Left lung (tissue), 10 donors: Measurements from ENCODE around the gene COL25A1. TPM values are rescaled to one million over a fixed set of nuclear protein-coding genes. Genes with fewer than 3 reads are reported as not detected.

Experiments
- ATAC-seq: fragments of 200-7000 bp; cut with Tn5 transposase; one replicate; pipeline ENCODE4 v1.9.1; 2020; ENCODE audit warnings: moderate library complexity
- DNase-seq, 4 donors: peaks; one replicate each; pipeline ENCODE4 v3.0.0-alpha.2; 2013 to 2020
- H3K27ac ChIP-seq, 2 donors: fragments of 200-600 bp; sonication (generic) in 1 of 2; one replicate each; pipeline versions ENCODE4 v1.5.0 to v1.8.0; 2020 to 2021
- H3K27me3 ChIP-seq, 2 donors: fragments of 200-600 bp; sonication (generic) in 1 of 2; one replicate each; pipeline versions ENCODE4 v1.5.0 to v1.8.0; 2020 to 2021
- H3K36me3 ChIP-seq, 2 donors: fragments of 200-600 bp; sonication (generic) in 1 of 2; one replicate each; pipeline versions ENCODE4 v1.5.0 to v1.8.0; 2020 to 2021
- H3K4me1 ChIP-seq, 2 donors: fragments of 200-600 bp; one replicate each; pipeline ENCODE4 v1.8.0; 2021
- H3K4me3 ChIP-seq, 2 donors: fragments of 200-600 bp; sonication (generic) in 1 of 2; one replicate each; pipeline versions ENCODE4 v1.5.0 to v1.8.0; 2020 to 2021; ENCODE audit warnings: mild to moderate bottlenecking in 1 of 2
- H3K9me3 ChIP-seq, 2 donors: fragments of 200-600 bp; sonication (generic) in 1 of 2; one replicate each; pipeline versions ENCODE4 v1.5.0 to v1.8.0; 2020 to 2021
- CTCF ChIP-seq, 2 donors: fragments of 200-600 bp; sonication (generic) in 1 of 2; IDR thresholded peaks; one replicate each; pipeline versions ENCODE4 v1.5.0 to v1.8.0; 2021; ENCODE audit warnings: antibody characterized with exemption in 2 of 2
- intact Hi-C, 2 donors: fragments of 100-400 bp; cut with DNase I; formaldehyde crosslinking; loops; one replicate each; pipeline versions ENCODE4 v1.11.2 to v1.14.2; 2022
- polyA plus RNA-seq, 6 donors: library from polyadenylated mRNA; unstranded; fragments of 120-200 nt; gene quantifications; one replicate each; pipeline ENCODE4 v1.2.1, GENCODE V29; 2013; ENCODE audit not compliant: insufficient read length in 6 of 6
- total RNA-seq, 2 donors: library from RNA; stranded (reverse); fragmentation: NEBNext Ultra II Directional; extraction: Animal tissue kit (Norgen Biotek cat#: 25700); gene quantifications; one replicate each; pipeline ENCODE4 v1.2.1, GENCODE V29; 2021
- donor health status: DM: no; HTN: yes; CAD: no.
- donor health status: DM: no; HTN: no; CAD: no.

Gene COL25A1
- total and polyA plus RNA-seq, 8 donors = 0.13 to 1.8 (median 1.4) TPM

GRCh38 chr4:108979759-108980158 is 322.7 kb downstream of the COL25A1 start:
- Histone ChIP-seq H3K4me3 (no peak overlapping the region), H3K4me1 (no peaks in the 10 kb centered on the region), H3K36me3 (no peaks in the 10 kb centered on the region), H3K9me3 (peaks cover 0 to 2% of the 10 kb centered on the region in 2 donors), H3K27ac (no peak overlapping the region), H3K27me3 (no peaks in the 10 kb centered on the region)
- TF ChIP-seq CTCF (IDR thresholded peaks at IDR 0.05) = no peak
- intact Hi-C loops = no loop called here
- DNase-seq (no peak), ATAC-seq (no peak)

- Histone ChIP-seq H3K4me1 (no peaks in the 10 kb centered on the region), H3K36me3 (no peaks in the 10 kb centered on the region), H3K4me3 (no peak overlapping the region), H3K27ac (no peak overlapping the region), H3K9me3 (no peaks in the 10 kb centered on the region), H3K27me3 (no peaks in the 10 kb centered on the region)
- TF ChIP-seq CTCF (IDR thresholded peaks at IDR 0.05) = no peak
- ATAC-seq (no peak), DNase-seq (peak in 1 of 4 donors; percentile 66)
- intact Hi-C loops = no loop called here
These were observed 324.4 kb downstream of the COL25A1 start for GRCh38 chr4:108978066-108978465.

GRCh38 chr4:108972613-108973283 is 329.7 kb downstream of the COL25A1 start:
- ATAC-seq (no peak), DNase-seq (no peak)
- intact Hi-C loops = no loop called here
- no peak for TF ChIP-seq CTCF (IDR thresholded peaks at IDR 0.05)
- Histone ChIP-seq H3K9me3 (no peaks in the 10 kb centered on the region), H3K4me1 (no peaks in the 10 kb centered on the region), H3K27ac (no peak overlapping the region), H3K4me3 (no peak overlapping the region), H3K36me3 (no peaks in the 10 kb centered on the region), H3K27me3 (no peaks in the 10 kb centered on the region)

- no peak for ATAC-seq
- Histone ChIP-seq H3K4me1 (no peaks in the 10 kb centered on the region), H3K9me3 (no peaks in the 10 kb centered on the region), H3K36me3 (no peaks in the 10 kb centered on the region), H3K27me3 (no peaks in the 10 kb centered on the region), H3K4me3 (no peak overlapping the region), H3K27ac (no peak overlapping the region)
- no peak for TF ChIP-seq CTCF (IDR thresholded peaks at IDR 0.05)
- intact Hi-C loops = no loop called here
- no peak for DNase-seq
These were observed 331.0 kb downstream of the COL25A1 start for GRCh38 chr4:108971473-108971872.

- H3K9me3 ChIP-seq = no peaks in the 10 kb centered on the region
These were observed 336.9 kb downstream of the COL25A1 start for GRCh38 chr4:108965472-108966076.

More at GRCh38 chr4:108965472-108966076, 336.9 kb downstream of the COL25A1 start:
- no peak overlapping the region for H3K4me3 ChIP-seq
- no peaks in the 10 kb centered on the region for H3K4me1 ChIP-seq
- DNase-seq = peak in 2 of 4 donors; percentile 48 to 50
- intact Hi-C loops = no loop called here
- H3K27me3 ChIP-seq = no peaks in the 10 kb centered on the region
- TF ChIP-seq CTCF (IDR thresholded peaks at IDR 0.05) = no peak
- H3K36me3 ChIP-seq = no peaks in the 10 kb centered on the region
- H3K27ac ChIP-seq = no peak overlapping the region
- no peak for ATAC-seq
